Esophagus squamous epithelium (tissue), 4 donors: Measurements from ENCODE around the gene NVL.

ENCODE experiments used
- CTCF ChIP-seq, 6 experiments: fragments of 450-650 bp in 4 of 6; fragments of 200-600 bp in 2 of 6; sonication (generic) in 2 of 6; IDR thresholded peaks; one replicate each; pipeline ENCODE4 v1.5.1; 2016 to 2019; ENCODE audit warnings: antibody characterized with exemption in 6 of 6, mild to moderate bottlenecking in 4 of 6, moderate library complexity in 4 of 6
- POLR2A ChIP-seq, 4 donors: fragments of 450-650 bp; IDR thresholded peaks; one replicate each; pipeline ENCODE4 v1.6.1; 2017; ENCODE audit warnings: antibody characterized with exemption in 4 of 4, mild to moderate bottlenecking in 4 of 4, moderate library complexity in 3 of 4

DNA sequence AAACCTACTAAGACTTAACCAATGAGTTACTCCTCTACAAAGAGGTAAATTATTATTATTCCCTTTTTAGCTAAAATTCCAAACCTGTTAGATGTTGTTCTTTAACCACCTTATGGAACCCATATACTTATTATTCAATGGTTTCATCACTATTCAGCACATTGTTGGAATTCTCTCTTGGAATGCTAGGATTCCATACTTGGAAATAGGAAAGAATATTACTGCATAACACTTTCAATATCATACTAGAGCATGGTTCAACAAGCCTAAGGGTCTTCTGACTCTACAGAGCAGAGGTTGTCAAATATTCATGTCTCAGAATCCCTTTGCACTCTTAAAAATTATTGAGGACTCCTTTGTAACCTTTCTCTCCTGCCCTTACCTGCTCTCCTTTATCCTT is 77.5 kb downstream of the NVL start:
- TF ChIP-seq POLR2A (IDR thresholded peaks at IDR 0.05): no peak
- TF ChIP-seq CTCF (IDR thresholded peaks at IDR 0.05): no peak
